Measurements from ENCODE around the gene CANX. TPM values are rescaled to one million over a fixed set of nuclear protein-coding genes. Genes with fewer than 3 reads are reported as not detected.

CANX gene
- total and polyA plus RNA-seq, 2 of the 13 experiments (the other 11 are each of a cell fraction or from before 2014, with no cell fraction given): 477 to 680 TPM

- TF ChIP-seq ZBTB1 (CRISPR knock-in tag; IDR thresholded peaks at IDR 0.05; ENCODE audit: borderline replicate concordance): no peak
- TF ChIP-seq FOXO4 (CRISPR knock-in tag; conservative IDR thresholded peaks at IDR 0.05): no peak
- TF ChIP-seq ZBTB37 (CRISPR knock-in tag; IDR thresholded peaks at IDR 0.05): no peak
- no peak for TF ChIP-seq FOXP1 (IDR thresholded peaks at IDR 0.05)
- no peak for TF ChIP-seq FOXP1 (CRISPR knock-in tag; IDR thresholded peaks at IDR 0.05)
- peak; percentile 77 for TF ChIP-seq RAD21 (CRISPR knock-in tag; IDR thresholded peaks at IDR 0.05)
- no peak for TF ChIP-seq ZNF101 (CRISPR knock-in tag; IDR thresholded peaks at IDR 0.05; ENCODE audit: borderline replicate concordance, low read depth)
- no peak for TF ChIP-seq MZF1 (CRISPR knock-in tag; IDR thresholded peaks at IDR 0.05; ENCODE audit: borderline replicate concordance)
- TF ChIP-seq ETV5 (CRISPR knock-in tag; IDR thresholded peaks at IDR 0.05; ENCODE audit: borderline replicate concordance): no peak
- TF ChIP-seq TEAD3 (CRISPR knock-in tag; optimal IDR thresholded peaks at IDR 0.05; ENCODE audit: borderline replicate concordance): peak; percentile 28
- no peak for TF ChIP-seq RELA (CRISPR knock-in tag; IDR thresholded peaks at IDR 0.05)
- no peak for TF ChIP-seq GABPB1 (CRISPR knock-in tag; IDR thresholded peaks at IDR 0.05)
- TF ChIP-seq ZEB1 (IDR thresholded peaks at IDR 0.05; ENCODE audit: insufficient replicate concordance, low read depth): no peak
- no peak for TF ChIP-seq ZNF530 (CRISPR knock-in tag; IDR thresholded peaks at IDR 0.05; ENCODE audit: low read depth)
- no peak for TF ChIP-seq ZKSCAN8 (CRISPR knock-in tag; IDR thresholded peaks at IDR 0.05; ENCODE audit: borderline replicate concordance)
- TF ChIP-seq ATF7 (IDR thresholded peaks at IDR 0.05): no peak
- TF ChIP-seq ATF7 (CRISPR knock-in tag; IDR thresholded peaks at IDR 0.05): no peak
- TF ChIP-seq HNF4A (CRISPR knock-in tag; IDR thresholded peaks at IDR 0.05): 0 out of 2 replicates have a peak, but pooled peaks have one; percentile 10
- 0 out of 2 replicates have a peak, but pooled peaks have one; percentile 14 for TF ChIP-seq ZNF572 (CRISPR knock-in tag; IDR thresholded peaks at IDR 0.05)
- TF ChIP-seq JARID2 (CRISPR knock-in tag; IDR thresholded peaks at IDR 0.05; ENCODE audit: insufficient replicate concordance): no peak
- TF ChIP-seq ZNF660 (CRISPR knock-in tag; IDR thresholded peaks at IDR 0.05; ENCODE audit: borderline replicate concordance, low read depth): no peak
- no peak for TF ChIP-seq ZNF282 (IDR thresholded peaks at IDR 0.05; ENCODE audit: partially characterized antibody)
- TF ChIP-seq ZNF556 (CRISPR knock-in tag; IDR thresholded peaks at IDR 0.05; ENCODE audit: borderline replicate concordance): no peak
- TF ChIP-seq NR2F2 (IDR thresholded peaks at IDR 0.05; ENCODE audit: borderline replicate concordance, low read depth): no peak
- TF ChIP-seq ZNF232 (CRISPR knock-in tag; IDR thresholded peaks at IDR 0.05; ENCODE audit: borderline replicate concordance): no peak
- no peak for TF ChIP-seq KAT2B (IDR thresholded peaks at IDR 0.05; ENCODE audit: borderline replicate concordance, low read depth, low read length)
- no peak for TF ChIP-seq KDM4B (CRISPR knock-in tag; IDR thresholded peaks at IDR 0.05)
- TF ChIP-seq ADNP (CRISPR knock-in tag; IDR thresholded peaks at IDR 0.05): 0 out of 2 replicates have a peak, but pooled peaks have one; percentile 12
- peak; percentile 22; the same call in 1 of the 2 replicates for TF ChIP-seq FOXA3 (CRISPR knock-in tag; IDR thresholded peaks at IDR 0.05)
- TF ChIP-seq FIP1L1 (IDR thresholded peaks at IDR 0.05; ENCODE audit: borderline replicate concordance, insufficient read depth, low read depth, low read length): no peak
- TF ChIP-seq ZNF652 (CRISPR knock-in tag; IDR thresholded peaks at IDR 0.05; ENCODE audit: borderline replicate concordance, low read depth): no peak
- peak; percentile 47; the same call in 1 of the 2 replicates for TF ChIP-seq SALL1 (CRISPR knock-in tag; IDR thresholded peaks at IDR 0.05)
Observed at GRCh38 chr5:179668391-179668790, 30.4 kb upstream of the CANX start (continued).

Measured in HepG2 (cell line).